ENCODE results near the gene TERT. TPM values are rescaled to one million over a fixed set of nuclear protein-coding genes. Genes with fewer than 3 reads are reported as not detected.

The TERT gene
- total RNA-seq, 4 donors from 2014 or later, result not detected

DNA sequence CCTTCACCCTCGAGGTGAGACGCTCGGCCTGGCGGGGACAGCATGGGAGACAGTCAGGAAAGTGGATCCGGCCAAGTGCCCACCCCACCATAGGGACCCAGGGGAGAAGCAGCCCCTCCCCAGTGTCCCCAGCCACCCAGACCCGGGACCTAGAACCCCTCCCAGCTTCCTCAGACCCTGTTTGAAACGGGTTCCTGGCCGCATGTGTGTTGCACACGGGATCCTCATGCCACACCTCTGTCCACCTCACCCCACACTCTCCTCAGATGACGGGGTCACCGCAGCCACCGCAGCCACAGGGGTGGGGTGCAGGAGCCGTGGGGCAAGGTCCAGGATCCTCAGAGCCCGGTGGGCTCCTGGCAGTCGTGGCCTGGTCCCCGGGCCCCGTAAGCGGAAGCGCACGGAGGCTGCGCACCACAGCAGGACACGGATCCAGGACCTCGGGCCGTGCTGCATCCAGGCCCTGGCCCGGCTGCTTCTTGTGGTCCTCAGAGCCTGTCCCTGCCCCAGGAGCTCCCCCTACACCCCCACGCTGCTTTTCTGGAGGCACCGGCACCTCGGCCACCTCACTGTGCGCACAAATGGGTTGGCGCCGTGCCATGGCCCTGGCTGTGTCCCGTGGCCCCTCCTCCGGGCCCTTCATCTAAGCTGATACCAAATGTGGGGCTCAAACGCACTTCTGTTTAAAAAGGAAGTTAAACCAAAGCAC lies 15.3 kb downstream of the TERT start:
- TF ChIP-seq POLR2AphosphoS5 (IDR thresholded peaks at IDR 0.05) (no peak), EP300 (IDR thresholded peaks at IDR 0.05; ENCODE audit: low read depth) (no peak), POLR2A (IDR thresholded peaks at IDR 0.05) (no peak)
- TF ChIP-seq, protein P1, sequence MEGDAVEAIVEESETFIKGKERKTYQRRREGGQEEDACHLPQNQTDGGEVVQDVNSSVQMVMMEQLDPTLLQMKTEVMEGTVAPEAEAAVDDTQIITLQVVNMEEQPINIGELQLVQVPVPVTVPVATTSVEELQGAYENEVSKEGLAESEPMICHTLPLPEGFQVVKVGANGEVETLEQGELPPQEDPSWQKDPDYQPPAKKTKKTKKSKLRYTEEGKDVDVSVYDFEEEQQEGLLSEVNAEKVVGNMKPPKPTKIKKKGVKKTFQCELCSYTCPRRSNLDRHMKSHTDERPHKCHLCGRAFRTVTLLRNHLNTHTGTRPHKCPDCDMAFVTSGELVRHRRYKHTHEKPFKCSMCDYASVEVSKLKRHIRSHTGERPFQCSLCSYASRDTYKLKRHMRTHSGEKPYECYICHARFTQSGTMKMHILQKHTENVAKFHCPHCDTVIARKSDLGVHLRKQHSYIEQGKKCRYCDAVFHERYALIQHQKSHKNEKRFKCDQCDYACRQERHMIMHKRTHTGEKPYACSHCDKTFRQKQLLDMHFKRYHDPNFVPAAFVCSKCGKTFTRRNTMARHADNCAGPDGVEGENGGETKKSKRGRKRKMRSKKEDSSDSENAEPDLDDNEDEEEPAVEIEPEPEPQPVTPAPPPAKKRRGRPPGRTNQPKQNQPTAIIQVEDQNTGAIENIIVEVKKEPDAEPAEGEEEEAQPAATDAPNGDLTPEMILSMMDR (IDR thresholded peaks at IDR 0.05), result no peak
- intact Hi-C loops (cut with DNase I; ENCODE audit: low total_unique reads), result no loop called here
- H3K4me3 ChIP-seq, result no peak overlapping the region
- 80 to 93% methylated on average over 1 to 28 of the region's 34 CpGs for WGBS, 2 donors (ENCODE audit: low coverage in 1 of 2)
- H3K9me3 ChIP-seq, result no peaks in the 10 kb centered on the region
- DNase-seq, result no peak
- H3K27me3 ChIP-seq, result no peaks in the 10 kb centered on the region
- no peaks in the 10 kb centered on the region for H3K36me3 ChIP-seq
- in situ Hi-C loops (cut with MboI; ENCODE audit: low pct_ligation_motif_present in 1 of 4, low pct_unique_long_range_greater_than_20kb in 1 of 4, low sequenced_read_pairs in 3 of 4), result no loop called here
- H3K27ac ChIP-seq, result no peak overlapping the region
- no peaks in the 10 kb centered on the region for H3K4me1 ChIP-seq

DNA sequence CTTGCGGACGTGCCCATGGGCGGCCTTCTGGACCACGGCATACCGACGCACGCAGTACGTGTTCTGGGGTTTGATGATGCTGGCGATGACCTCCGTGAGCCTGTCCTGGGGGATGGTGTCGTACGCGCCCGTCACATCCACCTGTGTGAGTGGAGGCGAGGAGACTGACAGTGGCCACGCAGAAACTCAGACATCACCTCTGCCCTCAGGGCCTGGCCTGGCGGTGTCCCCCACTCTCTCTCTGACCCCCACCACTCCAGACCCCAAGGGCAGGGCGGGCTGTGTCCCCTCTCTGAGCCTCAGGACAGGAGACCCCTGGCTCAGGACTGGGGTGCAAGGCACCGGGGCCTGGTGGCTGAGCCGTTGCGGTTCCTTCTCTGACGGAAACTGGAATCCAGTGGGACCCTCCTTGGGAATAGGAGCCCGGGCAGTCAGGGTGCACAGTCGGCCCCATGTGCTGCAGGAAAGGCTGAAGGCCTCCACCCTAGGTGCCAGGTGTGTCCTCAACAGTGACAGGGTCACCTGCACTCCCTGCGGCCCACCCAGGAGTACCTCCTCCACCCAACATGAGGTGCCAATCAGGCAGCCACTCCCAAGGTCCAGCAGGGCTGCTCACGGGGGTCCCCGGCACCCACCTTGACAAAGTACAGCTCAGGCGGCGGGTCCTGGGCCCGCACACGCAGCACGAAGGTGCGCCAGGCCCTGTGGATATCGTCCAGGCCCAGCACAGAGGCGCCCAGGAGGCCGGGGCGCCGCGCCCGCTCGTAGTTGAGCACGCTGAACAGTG lies 16.0 kb downstream of the TERT start:
- no peak overlapping the region for H3K4me3 ChIP-seq
- in situ Hi-C loops (cut with MboI; ENCODE audit: low pct_ligation_motif_present in 1 of 4, low pct_unique_long_range_greater_than_20kb in 1 of 4, low sequenced_read_pairs in 3 of 4), result no loop called here
- no peaks in the 10 kb centered on the region for H3K9me3 ChIP-seq
- no peak for DNase-seq
- no peak overlapping the region for H3K27ac ChIP-seq
- WGBS, 2 donors (ENCODE audit: low coverage in 1 of 2), result 96% methylated on average over 40 of the region's 42 CpGs; no CpG with 5 or more reads in 1 of the 2 donors
- H3K4me1 ChIP-seq, result no peaks in the 10 kb centered on the region
- TF ChIP-seq, protein P1 (IDR thresholded peaks at IDR 0.05), result no peak
- TF ChIP-seq EP300 (IDR thresholded peaks at IDR 0.05; ENCODE audit: low read depth), result no peak
- TF ChIP-seq POLR2AphosphoS5 (IDR thresholded peaks at IDR 0.05), result no peak
- no peak for TF ChIP-seq POLR2A (IDR thresholded peaks at IDR 0.05)
- H3K36me3 ChIP-seq, result no peaks in the 10 kb centered on the region
- no peaks in the 10 kb centered on the region for H3K27me3 ChIP-seq
- intact Hi-C loops (cut with DNase I; ENCODE audit: low total_unique reads), result no loop called here

DNA sequence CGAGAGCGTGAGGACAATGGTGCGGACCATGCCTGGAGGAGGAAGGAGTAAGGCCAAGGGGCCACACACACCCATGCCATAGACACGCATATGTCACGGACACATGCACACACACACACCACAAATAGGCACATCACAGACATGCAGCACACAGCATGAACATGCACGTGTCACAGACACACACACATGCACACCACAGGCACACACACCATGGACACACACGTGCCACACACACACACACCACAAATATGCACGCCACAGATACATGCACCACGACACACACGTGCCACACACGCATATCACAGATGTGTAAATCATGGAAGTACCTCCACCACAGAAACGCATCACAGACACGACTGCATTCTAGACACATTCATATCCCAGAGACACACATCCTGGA lies 16.7 kb downstream of the TERT start:
- no peaks in the 10 kb centered on the region for H3K4me1 ChIP-seq
- no peaks in the 10 kb centered on the region for H3K36me3 ChIP-seq
- TF ChIP-seq, protein P1 (IDR thresholded peaks at IDR 0.05), result no peak
- TF ChIP-seq POLR2AphosphoS5 (IDR thresholded peaks at IDR 0.05) (no peak), EP300 (IDR thresholded peaks at IDR 0.05; ENCODE audit: low read depth) (no peak), POLR2A (IDR thresholded peaks at IDR 0.05) (no peak)
- no peak overlapping the region for H3K27ac ChIP-seq
- no peaks in the 10 kb centered on the region for H3K27me3 ChIP-seq
- no peak overlapping the region for H3K4me3 ChIP-seq
- in situ Hi-C loops (cut with MboI; ENCODE audit: low pct_ligation_motif_present in 1 of 4, low pct_unique_long_range_greater_than_20kb in 1 of 4, low sequenced_read_pairs in 3 of 4), result no loop called here
- no peak for DNase-seq
- intact Hi-C loops (cut with DNase I; ENCODE audit: low total_unique reads), result no loop called here
- 94 to 95% methylated on average over 8 to 13 of the region's 13 CpGs for WGBS, 2 donors (ENCODE audit: low coverage in 1 of 2)
- no peaks in the 10 kb centered on the region for H3K9me3 ChIP-seq

DNA sequence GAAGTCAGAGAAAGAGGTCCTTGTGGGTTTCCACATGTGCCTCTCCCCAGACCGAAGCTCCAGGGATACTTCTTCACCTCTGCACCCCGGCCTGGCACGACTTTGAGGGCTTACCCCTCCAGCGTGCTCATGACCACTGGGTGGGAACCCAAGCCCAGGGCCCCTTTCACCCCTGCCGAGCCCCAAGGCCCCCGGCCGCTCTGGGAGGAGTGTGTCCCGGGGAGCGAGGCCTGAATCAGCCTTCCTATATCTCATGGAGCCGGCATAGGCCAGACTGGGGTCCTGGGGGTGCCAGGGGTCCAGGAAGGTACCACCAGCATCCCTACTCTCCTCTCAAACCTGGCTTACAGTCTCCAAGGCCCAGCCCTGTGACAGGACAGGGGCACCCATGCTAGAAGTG lies 17.1 kb downstream of the TERT start:
- intact Hi-C loops (cut with DNase I; ENCODE audit: low total_unique reads), result no loop called here
- H3K36me3 ChIP-seq, result no peaks in the 10 kb centered on the region

More for the DNA sequence above, 17.1 kb downstream of the TERT start:
- Histone ChIP-seq H3K27me3 (no peaks in the 10 kb centered on the region), H3K4me1 (no peaks in the 10 kb centered on the region), H3K9me3 (no peaks in the 10 kb centered on the region), H3K4me3 (no peak overlapping the region), H3K27ac (no peak overlapping the region)
- WGBS, 2 donors (ENCODE audit: low coverage in 1 of 2), result 95% methylated on average over 10 of the region's 10 CpGs; no CpG with 5 or more reads in 1 of the 2 donors
- no peak for TF ChIP-seq POLR2AphosphoS5 (IDR thresholded peaks at IDR 0.05)
- TF ChIP-seq, protein P1 (IDR thresholded peaks at IDR 0.05), result no peak
- no peak for DNase-seq
- in situ Hi-C loops (cut with MboI; ENCODE audit: low pct_ligation_motif_present in 1 of 4, low pct_unique_long_range_greater_than_20kb in 1 of 4, low sequenced_read_pairs in 3 of 4), result no loop called here
